Neural cell (in vitro differentiated cells): ENCODE results near the gene PPM1B. TPM values are rescaled to one million over a fixed set of nuclear protein-coding genes. Genes with fewer than 3 reads are reported as not detected.
"Not testable (repeated sequence)": the region's sequence is repeated elsewhere in the genome, so short reads cannot be mapped to it uniquely, and the experiment has no call there.

Experiments used
- H2AFZ ChIP-seq: fragments of 200-600, 300-800 bp; sonication (generic), shearing (Covaris generic); 2 replicates; pipeline ENCODE4 v1.6.0; 2014; ENCODE audit warnings: low read depth, mild to moderate bottlenecking, antibody characterized with exemption, low read length, moderate library complexity
- H3F3A ChIP-seq: fragments of 200-600 bp; shearing (Covaris generic); 2 replicates; pipeline ENCODE4 v1.6.1; 2016; ENCODE audit warnings: mild to moderate bottlenecking, moderate library complexity, mixed read lengths, antibody characterized with exemption, low read length; ENCODE audit not compliant: insufficient read depth, poor library complexity, severe bottlenecking
- H3K27ac ChIP-seq: fragments of 200-600, 300-800 bp; sonication (generic), shearing (Covaris generic); 2 replicates; pipeline ENCODE4 v1.5.1; 2014; ENCODE audit warnings: mild to moderate bottlenecking, low read length, moderate library complexity
- H3K27me3 ChIP-seq: fragments of 300-800, 200-600 bp; sonication (generic), shearing (Covaris generic); 2 replicates; pipeline ENCODE4 v1.6.0; 2014; ENCODE audit warnings: mild to moderate bottlenecking, low read depth, low read length, moderate library complexity; ENCODE audit not compliant: insufficient read depth
- H3K36me3 ChIP-seq: fragments of 300-800, 200-600 bp; sonication (generic), shearing (Covaris generic); 2 replicates; pipeline ENCODE4 v1.5.1; 2014; ENCODE audit warnings: mild to moderate bottlenecking, antibody characterized with exemption, low read length, moderate library complexity; ENCODE audit not compliant: insufficient read depth
- H3K4me2 ChIP-seq: fragments of 300-800, 200-600 bp; sonication (generic), shearing (Covaris generic); 2 replicates; pipeline ENCODE4 v1.6.0; 2014; ENCODE audit warnings: mild to moderate bottlenecking, low read length
- H3K4me3 ChIP-seq: fragments of 300-800, 200-600 bp; sonication (generic), shearing (Covaris generic); 2 replicates; pipeline ENCODE4 v1.5.1; 2014; ENCODE audit warnings: mild to moderate bottlenecking, low read length, moderate library complexity
- H3K79me2 ChIP-seq: fragments of 200-600 bp; shearing (Covaris generic); replicated peaks from 2 replicates; pipeline ENCODE4 v1.6.0; 2014; ENCODE audit warnings: mild to moderate bottlenecking, low read length, moderate library complexity; ENCODE audit not compliant: insufficient read depth
- H3K9ac ChIP-seq: fragments of 300-800, 200-600 bp; sonication (generic), shearing (Covaris generic); 2 replicates; pipeline ENCODE4 v1.6.1; 2016; ENCODE audit warnings: mild to moderate bottlenecking, low read length, mixed read lengths
- H3K9me2 ChIP-seq: fragments of 200-600 bp; shearing (Covaris generic); 2 replicates; pipeline ENCODE4 v1.6.1; 2016; ENCODE audit warnings: mild to moderate bottlenecking, low read length, mixed read lengths; ENCODE audit not compliant: insufficient read depth
- H3K9me3 ChIP-seq: fragments of 200-600, 300-800 bp; sonication (generic), shearing (Covaris generic); 2 replicates; pipeline ENCODE4 v1.6.1; 2016; ENCODE audit warnings: mild to moderate bottlenecking, mixed run types, low read length, moderate library complexity, mixed read lengths
- H4K20me1 ChIP-seq: fragments of 200-600 bp; shearing (Covaris generic); 2 replicates; pipeline ENCODE4 v1.6.1; 2016; ENCODE audit warnings: mild to moderate bottlenecking, mixed run types; ENCODE audit not compliant: insufficient read depth
- EP300 ChIP-seq: fragments of 450-650 bp; conservative IDR thresholded peaks from 2 replicates; pipeline ENCODE4 v1.6.1; 2014; ENCODE audit warnings: antibody characterized with exemption, mild to moderate bottlenecking, moderate library complexity; ENCODE audit not compliant: poor library complexity, severe bottlenecking
- EZH2 ChIP-seq: fragments of 200-600, 300-800 bp; shearing (Covaris generic), sonication (generic); IDR thresholded peaks from 2 replicates; pipeline ENCODE4 v1.6.1; 2014; ENCODE audit warnings: antibody characterized with exemption, low read length, borderline replicate concordance, mild to moderate bottlenecking; ENCODE audit not compliant: insufficient read depth, poor library complexity, severe bottlenecking
- MXI1 ChIP-seq: fragments of 450-650 bp; conservative IDR thresholded peaks from 2 replicates; pipeline ENCODE4 v1.6.1; 2014; ENCODE audit warnings: antibody characterized with exemption, mild to moderate bottlenecking; ENCODE audit not compliant: poor library complexity, severe bottlenecking
- POLR2AphosphoS5 ChIP-seq: IDR thresholded peaks from 2 replicates; pipeline ENCODE4 v1.6.1; 2012
- RAD21 ChIP-seq: fragments of 450-650 bp; conservative IDR thresholded peaks from 2 replicates; pipeline ENCODE4 v1.6.1; 2014; ENCODE audit warnings: antibody characterized with exemption, mild to moderate bottlenecking, moderate library complexity
- REST ChIP-seq: IDR thresholded peaks from 2 replicates; pipeline ENCODE4 v1.6.1; 2012; ENCODE audit warnings: borderline replicate concordance
- SMC3 ChIP-seq: fragments of 450-650 bp; conservative IDR thresholded peaks from 2 replicates; pipeline ENCODE4 v1.6.1; 2014; ENCODE audit warnings: antibody characterized with exemption, mild to moderate bottlenecking, moderate library complexity; ENCODE audit not compliant: poor library complexity
- TAF1 ChIP-seq: IDR thresholded peaks from 2 replicates; pipeline ENCODE4 v1.6.1; 2012; ENCODE audit warnings: low read depth
- polyA plus RNA-seq: library from polyadenylated mRNA; depleted of rRNA; stranded (reverse); fragments of >200 nt; gene quantifications from 2 replicates; pipeline ENCODE4 v1.2.3, GENCODE V29; 2014
- TF ChIP-seq, protein P1 (sequence below): fragments of 450-650 bp; IDR thresholded peaks from 2 replicates; pipeline ENCODE4 v1.5.1; 2014; ENCODE audit warnings: antibody characterized with exemption, mild to moderate bottlenecking, moderate library complexity; ENCODE audit not compliant: poor library complexity, severe bottlenecking

Gene PPM1B
- polyA plus RNA-seq, 1 donor from 2014 or later, result 116 TPM

- H3K9me2 ChIP-seq, H2AFZ ChIP-seq, H3K9ac ChIP-seq, H3K79me2 ChIP-seq, H3K27me3 ChIP-seq, H4K20me1 ChIP-seq, H3K27ac ChIP-seq, H3K4me2 ChIP-seq, H3F3A ChIP-seq, H3K36me3 ChIP-seq, H3K9me3 ChIP-seq, H3K4me3 ChIP-seq: not testable (repeated sequence)
These were observed 89.1 kb downstream of the PPM1B start for GRCh38 chr2:44257802-44258201.

DNA sequence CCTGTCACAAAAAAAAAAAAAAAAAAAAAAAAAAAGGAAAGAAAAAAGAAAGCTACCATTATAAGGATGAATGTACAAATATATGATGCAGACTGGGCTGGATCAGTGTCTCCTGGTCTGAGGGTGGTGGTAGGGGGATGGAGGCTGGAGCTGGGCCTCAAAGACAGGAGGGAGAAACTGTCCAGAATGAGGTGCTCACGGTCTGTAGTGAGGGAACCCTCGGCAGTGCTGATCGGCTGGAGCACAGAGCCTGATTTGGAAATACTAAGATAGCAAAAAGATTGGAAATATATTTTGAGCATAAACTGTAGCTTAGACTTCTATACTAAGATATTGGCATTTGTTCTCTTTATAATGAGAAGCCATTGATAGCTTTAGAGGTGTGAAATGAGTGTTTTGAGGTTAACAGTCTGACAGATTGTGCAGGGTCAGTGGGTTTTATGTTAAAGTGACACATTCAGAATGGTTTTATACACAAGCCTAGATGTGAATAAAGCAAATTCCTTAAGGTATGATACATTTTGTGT lies 98.7 kb downstream of the PPM1B start:
- Histone ChIP-seq H3K36me3 (no peaks in the 10 kb centered on the region), H3K4me3 (no peak overlapping the region), H3K27ac (no peak overlapping the region), H3K9me2 (no peaks in the 10 kb centered on the region), H3K27me3 (no peaks in the 10 kb centered on the region), H3K79me2 (no peaks in the 10 kb centered on the region), H4K20me1 (no peaks in the 10 kb centered on the region), H3K4me2 (no peak overlapping the region), H3K9ac (no peak overlapping the region), H3K9me3 (no peaks in the 10 kb centered on the region), H3F3A (no peaks in the 10 kb centered on the region), H2AFZ (no peak overlapping the region)
- TF ChIP-seq, protein P1, sequence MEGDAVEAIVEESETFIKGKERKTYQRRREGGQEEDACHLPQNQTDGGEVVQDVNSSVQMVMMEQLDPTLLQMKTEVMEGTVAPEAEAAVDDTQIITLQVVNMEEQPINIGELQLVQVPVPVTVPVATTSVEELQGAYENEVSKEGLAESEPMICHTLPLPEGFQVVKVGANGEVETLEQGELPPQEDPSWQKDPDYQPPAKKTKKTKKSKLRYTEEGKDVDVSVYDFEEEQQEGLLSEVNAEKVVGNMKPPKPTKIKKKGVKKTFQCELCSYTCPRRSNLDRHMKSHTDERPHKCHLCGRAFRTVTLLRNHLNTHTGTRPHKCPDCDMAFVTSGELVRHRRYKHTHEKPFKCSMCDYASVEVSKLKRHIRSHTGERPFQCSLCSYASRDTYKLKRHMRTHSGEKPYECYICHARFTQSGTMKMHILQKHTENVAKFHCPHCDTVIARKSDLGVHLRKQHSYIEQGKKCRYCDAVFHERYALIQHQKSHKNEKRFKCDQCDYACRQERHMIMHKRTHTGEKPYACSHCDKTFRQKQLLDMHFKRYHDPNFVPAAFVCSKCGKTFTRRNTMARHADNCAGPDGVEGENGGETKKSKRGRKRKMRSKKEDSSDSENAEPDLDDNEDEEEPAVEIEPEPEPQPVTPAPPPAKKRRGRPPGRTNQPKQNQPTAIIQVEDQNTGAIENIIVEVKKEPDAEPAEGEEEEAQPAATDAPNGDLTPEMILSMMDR, result no peak
- TF ChIP-seq TAF1 (no peak), EZH2 (no peak), RAD21 (no peak), MXI1 (no peak), POLR2AphosphoS5 (no peak), REST (no peak), EP300 (no peak), SMC3 (no peak)
